H9 (cell line): ENCODE measurements around the gene SLC46A1. TPM values are rescaled to one million over a fixed set of nuclear protein-coding genes. Genes with fewer than 3 reads are reported as not detected.

Experiments used
- DNase-seq: peaks from one replicate; pipeline ENCODE4 v3.0.0-alpha.2; 2017
- H2AFZ ChIP-seq: one replicate; pipeline ENCODE4 v1.6.1; 2013; ENCODE audit warnings: mild to moderate bottlenecking, low read length, control low read depth, moderate library complexity
- H2AK5ac ChIP-seq: 2 replicates; pipeline ENCODE4 v1.6.1; 2013; ENCODE audit warnings: low read length, control low read depth, mixed read lengths; ENCODE audit not compliant: insufficient read length
- H2BK120ac ChIP-seq: one replicate; pipeline ENCODE4 v1.6.1; 2013; ENCODE audit warnings: low read depth, mild to moderate bottlenecking, low read length, control low read depth, inconsistent platforms; ENCODE audit not compliant: poor library complexity, severe bottlenecking
- H2BK12ac ChIP-seq: 2 replicates; pipeline ENCODE4 v1.6.1; 2013; ENCODE audit warnings: low read length, control low read depth, mixed read lengths, low read depth; ENCODE audit not compliant: insufficient read length
- H2BK15ac ChIP-seq: 2 replicates; pipeline ENCODE4 v1.6.1; 2013; ENCODE audit warnings: low read depth, low read length, control low read depth
- H2BK20ac ChIP-seq: one replicate; pipeline ENCODE4 v1.6.1; 2013; ENCODE audit warnings: low read depth, mild to moderate bottlenecking, low read length, control low read depth, inconsistent platforms; ENCODE audit not compliant: poor library complexity, severe bottlenecking
- H2BK5ac ChIP-seq: 2 replicates; pipeline ENCODE4 v1.6.1; 2013; ENCODE audit warnings: low read length, control low read depth, mixed read lengths; ENCODE audit not compliant: insufficient read length
- H3K14ac ChIP-seq: 2 replicates; pipeline ENCODE4 v1.6.1; 2013; ENCODE audit warnings: low read length, control low read depth; ENCODE audit not compliant: insufficient read depth
- H3K18ac ChIP-seq: 2 replicates; pipeline ENCODE4 v1.6.1; 2013; ENCODE audit warnings: low read depth, mild to moderate bottlenecking, mixed read lengths, low read length, control low read depth; ENCODE audit not compliant: insufficient read length
- H3K23ac ChIP-seq: 2 replicates; pipeline ENCODE4 v1.6.1; 2013; ENCODE audit warnings: low read length, control low read depth, mixed read lengths, low read depth; ENCODE audit not compliant: insufficient read length
- H3K23me2 ChIP-seq: 2 replicates; pipeline ENCODE4 v1.6.1; 2013; ENCODE audit warnings: low read depth, mild to moderate bottlenecking, mixed read lengths, low read length, control low read depth; ENCODE audit not compliant: insufficient read length, poor library complexity, severe bottlenecking
- H3K27ac ChIP-seq: 2 replicates; pipeline ENCODE4 v1.5.1; 2013; ENCODE audit warnings: low read length, control low read depth, mixed read lengths, low read depth; ENCODE audit not compliant: insufficient read length
- H3K27me3 ChIP-seq: 2 replicates; pipeline ENCODE4 v1.6.1; 2013; ENCODE audit warnings: low read length, control low read depth, inconsistent platforms; ENCODE audit not compliant: insufficient read depth
- H3K4ac ChIP-seq: 2 replicates; pipeline ENCODE4 v1.6.1; 2013; ENCODE audit warnings: low read depth, mild to moderate bottlenecking, control low read depth, inconsistent platforms, low read length, moderate library complexity
- H3K4me1 ChIP-seq: 2 replicates; pipeline ENCODE4 v1.6.1; 2013; ENCODE audit warnings: low read length, control low read depth, inconsistent platforms; ENCODE audit not compliant: insufficient read depth
- H3K4me2 ChIP-seq: 2 replicates; pipeline ENCODE4 v1.6.1; 2013; ENCODE audit warnings: low read length, control low read depth, mixed read lengths; ENCODE audit not compliant: insufficient read length, insufficient read depth
- H3K56ac ChIP-seq: 2 replicates; pipeline ENCODE4 v1.6.1; 2013; ENCODE audit warnings: low read depth, mild to moderate bottlenecking, mixed read lengths, low read length, control low read depth; ENCODE audit not compliant: insufficient read length
- H3K79me1 ChIP-seq: 2 replicates; pipeline ENCODE4 v1.6.1; 2013; ENCODE audit warnings: low read depth, mild to moderate bottlenecking, moderate library complexity, low read length, control low read depth, inconsistent platforms; ENCODE audit not compliant: insufficient read depth, poor library complexity, severe bottlenecking
- H3K79me2 ChIP-seq: 2 replicates; pipeline ENCODE4 v1.6.1; 2013; ENCODE audit warnings: low read length, control low read depth, inconsistent platforms; ENCODE audit not compliant: insufficient read depth
- H3K9ac ChIP-seq: 2 replicates; pipeline ENCODE4 v1.6.1; 2013; ENCODE audit warnings: low read length, control low read depth, mixed read lengths; ENCODE audit not compliant: insufficient read length; ENCODE audit errors: extremely low read depth
- H3K9me3 ChIP-seq: one replicate; pipeline ENCODE4 v1.6.1; 2013; ENCODE audit warnings: low read depth, low read length, inconsistent platforms; ENCODE audit not compliant: control insufficient read depth
- H3T11ph ChIP-seq: one replicate; pipeline ENCODE4 v1.6.1; 2013; ENCODE audit warnings: mild to moderate bottlenecking, low read length, control low read depth, inconsistent platforms
- H4K20me1 ChIP-seq: one replicate; pipeline ENCODE4 v1.6.1; 2013; ENCODE audit not compliant: control insufficient read depth, insufficient read length, insufficient read depth
- H4K5ac ChIP-seq: 2 replicates; pipeline ENCODE4 v1.6.1; 2013; ENCODE audit warnings: low read depth, mild to moderate bottlenecking, mixed read lengths, low read length, control low read depth; ENCODE audit not compliant: insufficient read length
- H4K8ac ChIP-seq: replicated peaks from 2 replicates; pipeline ENCODE4 v1.6.1; 2013; ENCODE audit warnings: low read length, control low read depth, mixed read lengths, low read depth; ENCODE audit not compliant: insufficient read length
- H4K91ac ChIP-seq: 2 replicates; pipeline ENCODE4 v1.6.1; 2013; ENCODE audit warnings: low read depth, mild to moderate bottlenecking, moderate library complexity, mixed read lengths, low read length, control low read depth; ENCODE audit not compliant: insufficient read length
- H3K27ac Mint-ChIP-seq, 3 experiments: 2 replicates in 2 of 3; 3 replicates in 1 of 3; pipeline ENCODE4 v1.8.0; 2020 to 2021; ENCODE audit warnings: mixed read lengths in 3 of 3, mild to moderate bottlenecking in 1 of 3, moderate library complexity in 1 of 3
- H3K27me3 Mint-ChIP-seq: 2 replicates; pipeline ENCODE4 v1.8.0; 2021; ENCODE audit warnings: low read depth, mild to moderate bottlenecking, moderate library complexity, mixed read lengths
- H3K36me3 Mint-ChIP-seq, 3 experiments: 2 replicates in 2 of 3; 3 replicates in 1 of 3; pipeline ENCODE4 v1.8.0; 2020 to 2021; ENCODE audit warnings: low read depth in 3 of 3, mixed read lengths in 3 of 3; ENCODE audit not compliant: insufficient read depth in 1 of 3
- H3K4me1 Mint-ChIP-seq, 2 experiments: 2 replicates each; pipeline ENCODE4 v1.8.0; 2020; ENCODE audit warnings: mixed read lengths in 2 of 2
- H3K4me3 Mint-ChIP-seq, 2 experiments: 2 replicates in 1 of 2; 3 replicates in 1 of 2; pipeline ENCODE4 v1.8.0; 2020 to 2021; ENCODE audit warnings: mild to moderate bottlenecking in 2 of 2, mixed read lengths in 2 of 2, moderate library complexity in 1 of 2
- H3K9me3 Mint-ChIP-seq, 2 experiments: 2 replicates in 1 of 2; 3 replicates in 1 of 2; pipeline ENCODE4 v1.8.0; 2020; ENCODE audit warnings: mild to moderate bottlenecking in 2 of 2, mixed read lengths in 2 of 2, moderate library complexity in 1 of 2
- WGBS: extraction: QIAGEN DNeasy Blood & Tissue Kit; methylation state at CpG from one replicate; pipeline ENCODE4 v1.1.7; 2013; ENCODE audit warnings: missing lambda C conversion rate, low lambda C conversion rate, mixed read lengths; ENCODE audit not compliant: insufficient read length; ENCODE audit errors: extremely low coverage; 5-methylcytosine and 5-hydroxymethylcytosine counted together
- total RNA-seq: library from RNA; stranded (reverse); gene quantifications from 2 replicates; pipeline ENCODE4 v1.2.1, GENCODE V29; 2021
- TF ChIP-seq, protein P1 (sequence below): fragments of 200-600 bp; sonication (generic); conservative IDR thresholded peaks from 3 replicates; pipeline ENCODE4 v1.8.0; 2021; ENCODE audit warnings: antibody characterized with exemption, mild to moderate bottlenecking

SLC46A1 gene
- total RNA-seq, 1 experiment from 2014 or later, result 8.7 TPM

DNA sequence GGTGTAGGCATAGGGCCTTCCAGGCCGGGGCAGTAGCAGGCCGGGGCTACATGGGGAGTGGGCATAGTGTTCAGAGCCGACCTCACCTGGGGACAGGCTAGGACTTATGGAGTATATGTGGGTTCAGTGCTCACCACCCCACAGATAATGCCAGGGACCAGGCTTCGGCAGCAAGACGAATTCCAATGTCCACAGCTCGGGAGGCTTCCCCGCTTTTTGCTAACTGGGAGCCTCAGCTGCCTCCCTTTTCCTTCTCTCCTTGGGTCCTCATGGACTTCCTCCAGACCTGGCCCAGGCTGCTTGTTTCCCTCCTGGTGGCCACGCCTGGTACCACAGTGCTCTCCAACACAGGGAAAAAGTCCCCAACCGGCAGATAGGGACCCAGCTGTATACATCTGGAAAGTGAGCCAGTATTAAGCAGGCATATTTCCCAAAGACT, 20.1 kb upstream of the SLC46A1 start:
- no peak overlapping the region for H4K5ac ChIP-seq
- no peak overlapping the region for H2BK5ac ChIP-seq
- no peak overlapping the region for H3T11ph ChIP-seq
- TF ChIP-seq, protein P1, sequence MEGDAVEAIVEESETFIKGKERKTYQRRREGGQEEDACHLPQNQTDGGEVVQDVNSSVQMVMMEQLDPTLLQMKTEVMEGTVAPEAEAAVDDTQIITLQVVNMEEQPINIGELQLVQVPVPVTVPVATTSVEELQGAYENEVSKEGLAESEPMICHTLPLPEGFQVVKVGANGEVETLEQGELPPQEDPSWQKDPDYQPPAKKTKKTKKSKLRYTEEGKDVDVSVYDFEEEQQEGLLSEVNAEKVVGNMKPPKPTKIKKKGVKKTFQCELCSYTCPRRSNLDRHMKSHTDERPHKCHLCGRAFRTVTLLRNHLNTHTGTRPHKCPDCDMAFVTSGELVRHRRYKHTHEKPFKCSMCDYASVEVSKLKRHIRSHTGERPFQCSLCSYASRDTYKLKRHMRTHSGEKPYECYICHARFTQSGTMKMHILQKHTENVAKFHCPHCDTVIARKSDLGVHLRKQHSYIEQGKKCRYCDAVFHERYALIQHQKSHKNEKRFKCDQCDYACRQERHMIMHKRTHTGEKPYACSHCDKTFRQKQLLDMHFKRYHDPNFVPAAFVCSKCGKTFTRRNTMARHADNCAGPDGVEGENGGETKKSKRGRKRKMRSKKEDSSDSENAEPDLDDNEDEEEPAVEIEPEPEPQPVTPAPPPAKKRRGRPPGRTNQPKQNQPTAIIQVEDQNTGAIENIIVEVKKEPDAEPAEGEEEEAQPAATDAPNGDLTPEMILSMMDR, result peak; percentile 71
- no peak overlapping the region for H3K9ac ChIP-seq
- no peaks in the 10 kb centered on the region for H3K27me3 ChIP-seq
- no peak overlapping the region for H3K4ac ChIP-seq
- H3K18ac ChIP-seq, result no peak overlapping the region
- no peaks in the 10 kb centered on the region for H3K9me3 ChIP-seq
- no peak overlapping the region for H4K8ac ChIP-seq
- Mint-ChIP-seq H3K4me1 (peaks cover 0 to 4% of the 10 kb centered on the region in 2 experiments; a peak in 1 of 4 replicates), H3K27me3 (peaks cover 18% of the 10 kb centered on the region), H3K4me3 (no peak overlapping the region), H3K36me3 (no peaks in the 10 kb centered on the region), H3K9me3 (no peaks in the 10 kb centered on the region), H3K27ac (no peak overlapping the region)
- H3K4me1 ChIP-seq, result no peaks in the 10 kb centered on the region
- no peak overlapping the region for H3K14ac ChIP-seq
- no peak overlapping the region for H3K27ac ChIP-seq
- DNase-seq, result peak; percentile 83
- H3K56ac ChIP-seq, result no peak overlapping the region
- no peaks in the 10 kb centered on the region for H3K79me2 ChIP-seq
- H2AK5ac ChIP-seq, result no peak overlapping the region
- H3K23ac ChIP-seq, result no peak overlapping the region
- H2BK15ac ChIP-seq, result no peak overlapping the region
- H4K20me1 ChIP-seq, result no peaks in the 10 kb centered on the region
- no peak overlapping the region for H2AFZ ChIP-seq
- no peak overlapping the region for H2BK120ac ChIP-seq
- no peak overlapping the region for H2BK12ac ChIP-seq
- WGBS, result no CpG with 5 or more reads among the region's 9 CpGs
- no peak overlapping the region for H2BK20ac ChIP-seq
- no peak overlapping the region for H4K91ac ChIP-seq
- no peaks in the 10 kb centered on the region for H3K23me2 ChIP-seq
- no peak overlapping the region for H3K4me2 ChIP-seq
- H3K79me1 ChIP-seq, result no peaks in the 10 kb centered on the region
